K562 (cell line): ENCODE measurements around the gene BEST2. TPM values are rescaled to one million over a fixed set of nuclear protein-coding genes. Genes with fewer than 3 reads are reported as not detected.
A peak's percentile ranks its signal among the peaks of the same experiment; 100 is the strongest.

Experiments
- CREB3L1 ChIP-seq: fragments of 450-650 bp; IDR thresholded peaks from 2 replicates; pipeline ENCODE4 v1.6.1; 2014; ENCODE audit warnings: low read depth, mild to moderate bottlenecking, moderate library complexity, borderline replicate concordance
- CREBBP ChIP-seq: IDR thresholded peaks from one replicate; pipeline ENCODE4 v1.6.1; 2012; ENCODE audit warnings: low read depth, mild to moderate bottlenecking, control low read depth, inconsistent platforms, low read length
- E2F1 ChIP-seq: sonication (generic); formaldehyde crosslinking; IDR thresholded peaks from 2 replicates; pipeline ENCODE4 v1.8.1; 2023; ENCODE audit warnings: mild to moderate bottlenecking, missing genetic modification reagents, moderate library complexity
- E2F6 ChIP-seq, 2 experiments: IDR thresholded peaks; 2 replicates each; pipeline ENCODE4 v1.6.1; 2011; ENCODE audit warnings: borderline replicate concordance in 1 of 2, control low read depth in 1 of 2, low read depth in 1 of 2, low read length in 1 of 2, mild to moderate bottlenecking in 1 of 2, mixed read lengths in 1 of 2, moderate library complexity in 1 of 2; ENCODE audit not compliant: insufficient read depth in 1 of 2, insufficient read length in 1 of 2, poor library complexity in 1 of 2, severe bottlenecking in 1 of 2; ENCODE audit errors: extremely low read depth in 1 of 2
- ETS2 ChIP-seq: IDR thresholded peaks from 2 replicates; pipeline ENCODE4 v1.6.1; 2016; ENCODE audit warnings: borderline replicate concordance, missing genetic modification characterization, mild to moderate bottlenecking, moderate library complexity, missing compliant biosample characterization; ENCODE audit not compliant: poor library complexity, severe bottlenecking
- ETV5 ChIP-seq: sonication (generic); formaldehyde crosslinking; IDR thresholded peaks from 2 replicates; pipeline ENCODE4 v1.4.0; 2020; ENCODE audit warnings: low read depth, mild to moderate bottlenecking, missing genetic modification reagents
- EZH2 ChIP-seq: IDR thresholded peaks from 2 replicates; pipeline ENCODE4 v1.6.1; 2012; ENCODE audit warnings: low read depth, mild to moderate bottlenecking, inconsistent platforms, low read length, borderline replicate concordance
- IRF1 ChIP-seq: sonication (generic); formaldehyde crosslinking; IDR thresholded peaks from 2 replicates; pipeline ENCODE4 v1.8.0; 2022; ENCODE audit warnings: missing genetic modification reagents, mild to moderate bottlenecking, borderline replicate concordance
- KAT7 ChIP-seq: sonication (generic); formaldehyde crosslinking; IDR thresholded peaks from 2 replicates; pipeline ENCODE4 v1.8.0; 2022; ENCODE audit warnings: missing genetic modification reagents, mild to moderate bottlenecking, borderline replicate concordance
- NCOA1 ChIP-seq: fragments of 450-650 bp; IDR thresholded peaks from 2 replicates; pipeline ENCODE4 v1.6.1; 2016; ENCODE audit warnings: low read depth
- NKRF ChIP-seq: fragments of 450-650 bp; IDR thresholded peaks from 2 replicates; pipeline ENCODE4 v1.6.1; 2016; ENCODE audit warnings: borderline replicate concordance
- SIRT6 ChIP-seq: IDR thresholded peaks from one replicate; pipeline ENCODE4 v1.6.1; 2012; ENCODE audit warnings: low read depth, mild to moderate bottlenecking, control low read depth, inconsistent platforms, low read length, moderate library complexity
- SMARCE1 ChIP-seq: fragments of 450-650 bp; IDR thresholded peaks from 2 replicates; pipeline ENCODE4 v1.7.1; 2016; ENCODE audit warnings: mild to moderate bottlenecking
- TEAD1 ChIP-seq, 2 experiments: fragments of 450-650 bp in 1 of 2; sonication (generic) in 1 of 2; formaldehyde crosslinking; IDR thresholded peaks; 2 replicates each; pipeline versions ENCODE4 v1.4.0 to v1.8.0; 2020 to 2022; ENCODE audit warnings: mild to moderate bottlenecking in 2 of 2, missing genetic modification reagents in 1 of 2
- TFAM ChIP-seq: fragments of 250-450 bp; sonication (Bioruptor Pico); conservative IDR thresholded peaks from 2 replicates; pipeline ENCODE4 v1.5.0; 2021; ENCODE audit warnings: mild to moderate bottlenecking, moderate library complexity
- ZFP1 ChIP-seq: fragments of 450-650 bp; formaldehyde crosslinking; IDR thresholded peaks from 2 replicates; pipeline ENCODE4 v1.4.0; 2020; ENCODE audit warnings: mild to moderate bottlenecking, mixed read lengths
- ZNF140 ChIP-seq: fragments of 250-450 bp; sonication (Bioruptor Pico); IDR thresholded peaks from 2 replicates; pipeline ENCODE4 v1.8.0; 2021; ENCODE audit warnings: moderate library complexity, mild to moderate bottlenecking, inconsistent platforms
- ZNF217 ChIP-seq: sonication (generic); formaldehyde crosslinking; IDR thresholded peaks from 2 replicates; pipeline ENCODE4 v1.8.0; 2022; ENCODE audit warnings: mild to moderate bottlenecking, missing genetic modification reagents
- ZNF324 ChIP-seq: fragments of 250-450 bp; sonication (Bioruptor Pico); IDR thresholded peaks from 2 replicates; pipeline ENCODE4 v1.4.0; 2020; ENCODE audit warnings: mild to moderate bottlenecking
- ZNF696 ChIP-seq: fragments of 250-450 bp; sonication (Bioruptor Pico); conservative IDR thresholded peaks from 2 replicates; pipeline ENCODE4 v1.4.0; 2020; ENCODE audit warnings: mild to moderate bottlenecking, moderate library complexity
- polyA plus RNA-seq, 8 experiments: library from polyadenylated mRNA; depleted of rRNA in 4 of 8; stranded (reverse) in 5 of 8; unstranded in 3 of 8; fragments of >200 nt; fragmentation: Nextera tagmentation in 2 of 8; fragmentation: Illumina TruSeq in 1 of 8; extraction: Ambion mirVana in 2 of 8; extraction: Trizol in 1 of 8; gene quantifications; 2 replicates each; pipeline versions ENCODE4 v1.2.1 to v1.2.3, GENCODE V29; 2011 to 2014; ENCODE audit warnings: inconsistent platforms in 1 of 8, missing spikeins in 1 of 8
- total RNA-seq, 7 experiments: library from RNA; depleted of rRNA in 6 of 7; stranded (reverse); fragments of >200 nt in 6 of 7; fragmentation: Illumina TruSeq in 2 of 7; extraction: Trizol in 2 of 7; gene quantifications; 2 replicates each; pipeline versions ENCODE4 v1.2.1 to v1.2.3, GENCODE V29; 2011 to 2021; ENCODE audit warnings: low replicate concordance in 1 of 7

The BEST2 gene
- total and polyA plus RNA-seq, 9 of the 15 experiments (the other 6 are each of a cell fraction or from before 2014, with no cell fraction given) = not detected

DNA sequence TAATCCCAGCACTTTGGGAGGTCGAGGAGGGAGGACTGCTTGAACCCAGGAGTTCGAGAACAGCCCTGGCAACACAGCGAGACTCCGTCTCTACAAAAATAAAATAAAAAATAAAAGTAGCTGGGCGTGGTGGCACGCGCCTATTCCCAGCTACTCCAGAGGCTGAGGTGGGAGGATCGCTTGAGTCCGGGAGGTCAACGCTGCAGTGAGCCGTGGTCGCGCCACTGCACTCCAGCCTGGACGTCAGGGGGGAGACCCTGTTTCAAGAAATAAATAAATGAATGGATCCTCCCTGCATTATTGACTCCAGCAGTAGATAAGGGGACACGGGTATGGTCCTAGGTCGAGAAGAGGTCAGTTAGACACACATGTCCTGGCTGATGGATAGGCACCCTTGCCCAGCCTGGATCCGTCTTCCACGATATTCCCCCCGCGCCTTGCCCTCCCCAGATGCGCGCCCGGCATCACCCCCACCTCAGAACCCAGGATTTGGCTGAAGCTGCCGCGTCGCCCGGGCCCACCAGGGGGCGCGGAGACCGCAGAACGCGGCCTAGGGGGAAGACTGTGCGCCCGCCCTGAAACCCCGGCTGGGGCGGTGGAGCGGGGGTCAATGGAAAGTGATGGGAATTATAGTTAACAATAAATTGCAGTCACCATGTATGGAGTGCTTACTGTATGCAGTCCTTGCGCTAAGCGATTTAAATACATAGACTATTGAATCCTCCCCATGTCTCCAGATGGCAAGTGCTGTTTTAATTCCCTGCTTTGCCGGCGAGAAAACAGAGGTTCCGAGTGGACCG lies 25.8 kb downstream of the BEST2 start (continued):
- no peak for TF ChIP-seq ZNF140 (CRISPR knock-in tag)
- no peak for TF ChIP-seq TFAM (CRISPR knock-in tag)
- no peak for TF ChIP-seq NCOA1
- no peak for TF ChIP-seq ETV5 (CRISPR knock-in tag)
- no peak for TF ChIP-seq ZNF324 (CRISPR knock-in tag)
- TF ChIP-seq ZNF217 (CRISPR knock-in tag) = no peak
- no peak for TF ChIP-seq SMARCE1
- TF ChIP-seq ZFP1 (CRISPR knock-in tag) = no peak
- TF ChIP-seq NKRF = no peak
- TF ChIP-seq E2F1 = no peak
- TF ChIP-seq CREB3L1 = no peak
- no peak for TF ChIP-seq IRF1 (CRISPR knock-in tag)
- no peak for TF ChIP-seq CREBBP
- no peak for TF ChIP-seq EZH2
- no peak for TF ChIP-seq ZNF696
- no peak for TF ChIP-seq KAT7 (CRISPR knock-in tag)
- TF ChIP-seq TEAD1 (CRISPR knock-in tag; IDR thresholded peaks at IDR 0.05) = 0 out of 4 replicates have a peak, but pooled peaks of 1 of the 2 experiments have one; percentile 18
- TF ChIP-seq SIRT6 = no peak
- peak in 1 of 2 experiments; percentile 42 for TF ChIP-seq E2F6 (IDR thresholded peaks at IDR 0.05; ENCODE audit: borderline replicate concordance in 1 of 2, extremely low read depth in 1 of 2, insufficient read depth in 1 of 2, insufficient read length in 1 of 2, low read depth in 1 of 2, low read length in 1 of 2, poor library complexity in 1 of 2, severe bottlenecking in 1 of 2)
- no peak for TF ChIP-seq ETS2 (tag)
